GM12878 (cell line): ENCODE measurements around the gene NRM.

Experiments
- CREB1 ChIP-seq: IDR thresholded peaks from 2 replicates; pipeline ENCODE4 v1.6.1; 2012; ENCODE audit warnings: low read depth, mild to moderate bottlenecking, inconsistent platforms
- CTCF ChIP-seq, 3 experiments: IDR thresholded peaks in 2 of 3; conservative IDR thresholded peaks in 1 of 3; 2 replicates each; pipeline ENCODE4 v1.5.1; 2011; ENCODE audit warnings: low read depth in 3 of 3, low read length in 3 of 3, mild to moderate bottlenecking in 3 of 3, control low read depth in 2 of 3, moderate library complexity in 2 of 3, inconsistent platforms in 1 of 3, mixed read lengths in 1 of 3; ENCODE audit not compliant: control insufficient read depth in 2 of 3, insufficient read depth in 1 of 3; ENCODE audit errors: extremely low read depth in 1 of 3
- EP300 ChIP-seq, 2 experiments: fragments of 150-350 bp in 1 of 2; IDR thresholded peaks; 2 replicates each; pipeline ENCODE4 v1.6.1; 2011 to 2012; ENCODE audit warnings: low read depth in 2 of 2, low read length in 2 of 2, borderline replicate concordance in 1 of 2, improper control_type of control experiment in 1 of 2, inconsistent platforms in 1 of 2; ENCODE audit not compliant: control insufficient read depth in 1 of 2
- ESRRA ChIP-seq: IDR thresholded peaks from 2 replicates; pipeline ENCODE4 v1.6.1; 2012; ENCODE audit warnings: mild to moderate bottlenecking, low read length, improper control_type of control experiment
- FOS ChIP-seq: IDR thresholded peaks from 3 replicates; pipeline ENCODE4 v1.6.1; 2011; ENCODE audit warnings: borderline replicate concordance; ENCODE audit not compliant: insufficient read length; ENCODE audit errors: extremely low read depth
- HDGF ChIP-seq: fragments of 450-650 bp; IDR thresholded peaks from 2 replicates; pipeline ENCODE4 v1.6.1; 2016; ENCODE audit warnings: antibody characterized with exemption
- JUND ChIP-seq: IDR thresholded peaks from 2 replicates; pipeline ENCODE4 v1.6.1; 2012; ENCODE audit warnings: low read depth, mild to moderate bottlenecking, low read length, improper control_type of control experiment, moderate library complexity
- MTA3 ChIP-seq: IDR thresholded peaks from 2 replicates; pipeline ENCODE4 v1.6.1; 2012; ENCODE audit warnings: low read length, inconsistent platforms, borderline replicate concordance
- SMARCA5 ChIP-seq: fragments of 450-650 bp; IDR thresholded peaks from 2 replicates; pipeline ENCODE4 v1.6.1; 2017; ENCODE audit warnings: mild to moderate bottlenecking
- TCF7 ChIP-seq: IDR thresholded peaks from 2 replicates; pipeline ENCODE4 v1.6.1; 2014; ENCODE audit warnings: antibody characterized with exemption, borderline replicate concordance

GRCh38 chr6:30707281-30707850, 16.6 kb upstream of the NRM start:
- TF ChIP-seq HDGF (no peak), MTA3 (no peak), FOS (no peak), SMARCA5 (no peak), JUND (no peak), EP300 (IDR thresholded peaks at IDR 0.05; ENCODE audit: borderline replicate concordance in 1 of 2, control insufficient read depth in 1 of 2, low read depth in 2 of 2, low read length in 2 of 2) (no peak), TCF7 (no peak), ESRRA (no peak), CREB1 (no peak), CTCF (IDR thresholded peaks at IDR 0.05 in 2 of 3, conservative IDR thresholded peaks at IDR 0.05 in 1 of 3; ENCODE audit: control insufficient read depth in 2 of 3, extremely low read depth in 1 of 3, insufficient read depth in 1 of 3, low read depth in 3 of 3, low read length in 3 of 3) (no peak)
